ENCODE data around the gene DGKB. TPM values are rescaled to one million over a fixed set of nuclear protein-coding genes. Genes with fewer than 3 reads are reported as not detected.

DGKB gene
- total RNA-seq, 4 donors from 2014 or later: 0.27 to 0.88 (median 0.76) TPM; not detected in 1

- DNase-seq: no peak
- Histone ChIP-seq H3K27ac (no peak overlapping the region), H3K4me1 (no peaks in the 10 kb centered on the region), H3K4me3 (no peak overlapping the region), H3K36me3 (no peaks in the 10 kb centered on the region), H3K9me3 (no peaks in the 10 kb centered on the region), H3K27me3 (no peaks in the 10 kb centered on the region)
- TF ChIP-seq CTCF (IDR thresholded peaks at IDR 0.05) (no peak), POLR2A (IDR thresholded peaks at IDR 0.05) (no peak)
Observed at GRCh38 chr7:14606101-14606500, 296.4 kb downstream of the DGKB start.

GRCh38 chr7:14604606-14605005 lies 297.9 kb downstream of the DGKB start:
- H3K27ac ChIP-seq: no peak overlapping the region
- no peak for DNase-seq
- H3K27me3 ChIP-seq: no peaks in the 10 kb centered on the region
- no peaks in the 10 kb centered on the region for H3K36me3 ChIP-seq
- H3K9me3 ChIP-seq: no peaks in the 10 kb centered on the region
- no peaks in the 10 kb centered on the region for H3K4me1 ChIP-seq
- H3K4me3 ChIP-seq: no peak overlapping the region
- no peak for TF ChIP-seq CTCF (IDR thresholded peaks at IDR 0.05)
- no peak for TF ChIP-seq POLR2A (IDR thresholded peaks at IDR 0.05)

GRCh38 chr7:14602851-14603250 lies 299.7 kb downstream of the DGKB start:
- TF ChIP-seq CTCF (IDR thresholded peaks at IDR 0.05): no peak
- TF ChIP-seq POLR2A (IDR thresholded peaks at IDR 0.05): no peak
- no peaks in the 10 kb centered on the region for H3K36me3 ChIP-seq
- H3K4me1 ChIP-seq: no peaks in the 10 kb centered on the region

GRCh38 chr7:14600766-14601367 lies 301.7 kb downstream of the DGKB start:
- no peak overlapping the region for H3K27ac ChIP-seq
- no peak for DNase-seq
- no peak overlapping the region for H3K4me3 ChIP-seq
- no peaks in the 10 kb centered on the region for H3K9me3 ChIP-seq
- no peaks in the 10 kb centered on the region for H3K4me1 ChIP-seq
- H3K27me3 ChIP-seq: no peaks in the 10 kb centered on the region
- TF ChIP-seq CTCF (IDR thresholded peaks at IDR 0.05) (no peak), POLR2A (IDR thresholded peaks at IDR 0.05) (no peak)
- H3K36me3 ChIP-seq: no peaks in the 10 kb centered on the region

More at GRCh38 chr7:14602851-14603250, 299.7 kb downstream of the DGKB start:
- H3K27me3 ChIP-seq: no peaks in the 10 kb centered on the region
- H3K9me3 ChIP-seq: no peaks in the 10 kb centered on the region
- H3K27ac ChIP-seq: no peak overlapping the region
- H3K4me3 ChIP-seq: no peak overlapping the region
- no peak for DNase-seq

GRCh38 chr7:14598978-14599377 lies 303.6 kb downstream of the DGKB start:
- TF ChIP-seq CTCF (IDR thresholded peaks at IDR 0.05) (no peak), POLR2A (IDR thresholded peaks at IDR 0.05) (no peak)
- H3K27ac ChIP-seq: no peak overlapping the region

GRCh38 chr7:14596421-14596820 lies 306.1 kb downstream of the DGKB start:
- Histone ChIP-seq H3K27me3 (no peaks in the 10 kb centered on the region), H3K36me3 (no peaks in the 10 kb centered on the region), H3K4me3 (no peak overlapping the region), H3K27ac (no peak overlapping the region), H3K9me3 (no peaks in the 10 kb centered on the region), H3K4me1 (no peaks in the 10 kb centered on the region)
- no peak for TF ChIP-seq CTCF (IDR thresholded peaks at IDR 0.05)
- no peak for TF ChIP-seq POLR2A (IDR thresholded peaks at IDR 0.05)
- no peak for DNase-seq

More at GRCh38 chr7:14598978-14599377, 303.6 kb downstream of the DGKB start:
- Histone ChIP-seq H3K4me1 (no peaks in the 10 kb centered on the region), H3K4me3 (no peak overlapping the region), H3K9me3 (no peaks in the 10 kb centered on the region), H3K36me3 (no peaks in the 10 kb centered on the region), H3K27me3 (no peaks in the 10 kb centered on the region)
- DNase-seq: no peak
